GM18519 (cell line): ENCODE data around the gene RPS2.
A peak's percentile ranks its signal among the peaks of the same experiment; 100 is the strongest.

ENCODE experiments used
- ATAC-seq: cut with Tn5 transposase; IDR thresholded peaks from one replicate; pipeline ENCODE4 v1.9.1; 2021; ENCODE audit warnings: mild to moderate bottlenecking, moderate library complexity; ENCODE audit not compliant: unreplicated experiment, low FRiP score

Gene RPS2

DNA sequence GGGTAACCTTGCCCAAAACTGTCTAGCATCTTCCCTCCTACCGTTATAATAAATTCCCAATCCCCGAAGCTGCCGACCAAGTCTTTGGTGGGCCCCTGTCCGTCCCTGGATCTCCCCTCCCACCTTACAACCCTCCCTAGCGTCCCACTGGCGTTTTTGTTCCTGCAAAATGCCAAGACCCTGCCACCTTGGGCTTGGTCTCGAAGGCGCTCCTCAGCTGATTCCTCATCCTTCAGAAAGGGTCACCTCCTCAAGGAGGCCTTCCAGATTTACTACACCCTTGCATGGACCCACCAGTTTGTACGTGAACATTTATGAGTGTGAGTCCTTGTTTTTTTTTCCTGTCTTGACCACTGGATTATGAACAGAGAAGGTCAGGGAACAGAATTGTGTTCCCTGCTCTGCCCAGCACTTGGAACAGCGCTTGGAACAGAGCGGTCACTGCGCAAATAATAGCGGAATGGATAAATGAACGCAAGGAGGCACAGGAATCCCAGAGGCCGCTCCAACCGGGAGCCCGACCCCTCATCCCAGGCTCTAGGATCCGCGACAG, 18.4 kb upstream of the RPS2 start:
- no peak for ATAC-seq

DNA sequence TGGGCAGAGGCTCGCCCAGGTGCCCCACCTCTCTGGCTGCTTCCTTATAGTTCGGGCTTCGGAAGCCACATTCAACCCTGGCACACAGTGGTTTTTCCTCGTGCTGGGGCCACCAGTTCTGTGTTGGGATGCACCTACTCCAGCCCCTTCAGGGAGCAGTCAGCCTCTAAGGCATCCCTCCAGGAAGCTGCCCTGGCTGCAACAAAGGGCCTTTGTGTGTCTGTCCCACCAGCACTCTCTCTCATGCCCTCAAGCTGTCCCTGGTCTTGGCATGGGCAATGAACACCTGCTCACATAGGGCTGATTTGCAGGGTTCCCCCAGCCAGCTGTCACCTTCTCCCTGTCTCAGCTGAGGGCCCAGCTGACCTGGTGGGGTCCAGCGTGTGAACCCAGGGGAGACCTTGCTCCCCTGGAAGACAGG, 17.4 kb upstream of the RPS2 start:
- ATAC-seq, result no peak

DNA sequence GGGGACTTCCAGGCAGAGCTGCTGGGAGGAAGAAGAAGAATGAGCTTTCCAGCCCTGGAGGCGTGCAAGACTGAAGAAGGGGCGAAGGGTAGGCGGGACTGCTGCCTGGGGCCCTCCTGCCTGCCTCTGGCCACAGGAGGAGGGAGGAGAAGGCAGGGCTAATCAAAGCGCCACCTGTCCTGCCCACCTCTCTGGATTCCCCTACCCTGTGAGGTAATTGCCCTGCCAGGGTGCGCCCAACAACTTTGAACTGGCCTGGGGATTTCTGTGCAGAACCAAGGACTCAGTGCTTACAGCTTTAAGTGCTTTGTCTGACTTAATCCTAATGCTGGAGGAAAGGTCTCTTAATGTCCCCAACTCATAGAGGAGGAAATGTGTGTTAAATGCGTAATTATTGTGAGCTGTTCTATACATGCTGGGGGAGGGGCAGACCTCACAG, 16.8 kb upstream of the RPS2 start, which contains the start of gene NOXO1:
TSS of gene NOXO1 (minus strand) at position 72 of the 439 bp plus-strand sequence. CDS start 290 bp downstream, outside the sequence.
- ATAC-seq, result no peak

DNA sequence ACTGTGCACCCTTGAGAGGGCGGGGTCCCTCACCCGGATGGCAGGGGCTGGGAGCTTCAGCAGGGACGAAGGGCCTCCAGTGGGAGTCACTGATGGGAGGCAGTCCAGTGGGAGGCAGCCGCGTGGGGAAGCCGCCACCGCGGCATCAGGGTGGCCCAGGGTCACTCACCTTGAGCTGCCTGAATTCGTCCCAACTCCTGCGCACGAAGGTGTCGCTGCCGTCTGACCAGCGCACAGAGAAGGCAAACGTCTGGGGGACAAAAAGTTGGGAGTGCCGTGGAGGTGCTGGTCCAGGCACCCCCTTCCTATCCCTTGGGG, 16.1 kb upstream of the RPS2 start:
- no peak for ATAC-seq

DNA sequence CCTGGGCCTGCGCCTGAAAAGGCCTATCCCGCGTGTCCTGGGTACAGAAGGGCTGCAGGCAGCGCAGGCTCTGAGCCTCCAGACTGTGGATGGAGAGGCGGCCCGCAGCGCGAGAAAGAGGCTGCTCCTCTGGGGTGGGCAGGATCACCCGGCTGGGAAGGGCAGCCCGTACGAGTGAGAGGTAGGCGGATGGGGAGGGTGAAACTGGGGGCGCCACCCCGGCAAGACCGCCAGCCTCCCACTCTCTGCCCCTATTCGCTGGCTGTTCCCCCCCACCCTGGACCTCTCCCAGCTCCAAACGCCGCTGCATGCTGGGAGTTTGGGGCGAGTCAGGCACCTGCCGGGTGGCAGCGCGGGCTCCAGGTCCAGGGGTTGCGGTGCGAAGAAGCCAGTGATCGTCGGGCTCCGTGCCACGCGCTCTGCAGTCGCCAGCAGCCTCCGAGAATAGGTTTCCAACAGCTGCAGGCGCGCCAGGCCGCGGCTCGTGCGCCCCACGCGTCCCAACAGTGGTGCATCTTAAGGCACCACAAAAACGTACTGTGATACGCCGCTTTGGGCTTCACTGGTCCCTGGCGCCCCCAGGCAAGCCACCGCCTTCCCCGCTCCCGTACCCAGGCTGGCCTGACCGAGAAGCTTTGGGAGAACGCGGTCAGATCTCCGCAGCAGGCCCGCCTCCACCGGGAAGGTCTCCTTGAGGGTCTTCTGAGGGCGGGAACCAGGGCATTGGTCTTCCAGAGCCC, 15.6 kb upstream of the RPS2 start:
- no peak for ATAC-seq

DNA sequence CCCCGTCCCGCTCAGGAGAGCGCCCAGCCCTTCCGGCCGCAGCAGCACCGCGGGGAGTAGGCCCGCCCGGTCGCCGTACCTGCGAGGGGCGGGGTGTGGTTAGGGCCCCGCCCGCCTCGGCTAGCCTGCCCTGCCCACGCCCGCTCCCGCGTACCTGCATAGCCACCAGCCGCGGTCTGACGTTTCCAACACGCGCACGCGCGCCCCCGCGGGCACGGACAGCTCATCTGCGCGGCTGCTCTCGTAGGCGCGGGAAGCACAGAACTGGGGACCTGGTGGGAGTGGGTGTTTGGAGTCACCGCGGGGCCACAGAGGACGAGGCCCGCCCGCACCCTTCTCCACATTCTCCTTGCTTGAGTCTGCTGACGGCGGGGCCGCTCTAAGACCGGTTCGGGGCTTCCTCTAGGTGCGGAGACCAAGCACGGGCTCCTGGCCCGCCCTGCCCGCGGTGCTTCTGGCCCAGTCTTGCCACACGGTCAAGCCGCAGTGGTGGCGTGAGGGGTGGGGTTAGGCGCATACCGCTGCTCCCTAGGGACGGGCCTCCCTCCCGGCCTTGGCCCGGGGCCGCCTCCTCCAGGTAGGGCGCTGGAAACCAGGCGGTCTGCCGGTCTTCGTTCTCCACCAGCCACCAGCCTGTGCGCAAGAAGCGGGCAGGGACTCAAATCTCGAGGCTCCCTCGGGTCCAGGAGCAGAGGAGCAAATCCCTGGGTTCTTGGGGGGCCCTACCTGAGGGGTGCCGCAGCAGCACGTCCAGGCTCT, 14.8 kb upstream of the RPS2 start:
- ATAC-seq, result no peak

DNA sequence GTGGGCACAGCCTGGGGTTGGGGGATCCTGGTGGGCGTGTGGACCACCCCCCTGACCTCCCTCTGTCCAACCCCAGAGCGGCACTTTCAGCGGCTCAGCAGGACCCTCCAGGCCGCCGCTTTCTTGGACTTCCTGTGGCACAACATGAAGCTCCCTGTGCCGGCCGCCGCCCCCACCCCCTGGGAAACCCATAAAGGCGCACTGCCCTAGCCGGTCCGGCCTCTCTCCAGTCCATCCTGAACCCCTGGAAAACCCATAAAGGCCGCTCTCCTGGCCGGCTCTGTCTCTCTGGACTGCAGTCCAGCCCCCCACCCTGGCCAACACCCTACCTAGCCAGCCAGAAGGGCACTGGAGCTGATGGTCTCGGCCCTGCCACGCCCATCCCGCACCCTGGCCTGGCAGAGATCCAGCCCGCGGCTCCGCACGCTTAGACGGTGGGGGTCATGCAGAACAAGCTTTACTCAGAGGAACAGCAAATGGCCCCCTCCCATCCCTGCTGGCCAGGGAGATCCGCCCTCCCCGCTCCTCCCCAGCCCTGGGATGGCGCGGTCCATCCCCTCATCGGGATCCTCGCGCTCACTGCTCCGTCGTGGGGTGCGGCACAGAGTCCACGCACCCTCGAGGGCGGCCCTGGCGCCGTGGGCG, 14.0 kb upstream of the RPS2 start:
- ATAC-seq, result no peak

DNA sequence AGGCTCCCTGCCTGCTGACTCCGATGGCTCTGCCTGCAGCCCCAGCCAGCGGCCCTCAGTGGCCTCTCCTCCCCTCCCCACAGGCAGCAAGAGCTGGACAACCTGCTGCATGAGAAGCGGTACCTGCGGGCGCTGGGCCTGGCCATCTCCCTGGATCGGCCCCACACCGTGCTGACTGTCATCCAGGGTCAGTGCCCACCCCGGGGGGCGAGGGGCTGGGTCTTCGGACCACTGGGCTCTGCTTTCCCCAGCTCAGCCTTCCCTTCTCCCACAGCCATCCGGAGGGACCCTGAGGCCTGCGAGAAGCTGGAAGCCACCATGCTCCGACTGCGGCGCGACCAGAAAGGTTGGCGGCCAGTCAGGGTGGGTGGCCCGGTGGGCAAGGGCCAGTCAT, 13.2 kb upstream of the RPS2 start:
- ATAC-seq, result no peak

DNA sequence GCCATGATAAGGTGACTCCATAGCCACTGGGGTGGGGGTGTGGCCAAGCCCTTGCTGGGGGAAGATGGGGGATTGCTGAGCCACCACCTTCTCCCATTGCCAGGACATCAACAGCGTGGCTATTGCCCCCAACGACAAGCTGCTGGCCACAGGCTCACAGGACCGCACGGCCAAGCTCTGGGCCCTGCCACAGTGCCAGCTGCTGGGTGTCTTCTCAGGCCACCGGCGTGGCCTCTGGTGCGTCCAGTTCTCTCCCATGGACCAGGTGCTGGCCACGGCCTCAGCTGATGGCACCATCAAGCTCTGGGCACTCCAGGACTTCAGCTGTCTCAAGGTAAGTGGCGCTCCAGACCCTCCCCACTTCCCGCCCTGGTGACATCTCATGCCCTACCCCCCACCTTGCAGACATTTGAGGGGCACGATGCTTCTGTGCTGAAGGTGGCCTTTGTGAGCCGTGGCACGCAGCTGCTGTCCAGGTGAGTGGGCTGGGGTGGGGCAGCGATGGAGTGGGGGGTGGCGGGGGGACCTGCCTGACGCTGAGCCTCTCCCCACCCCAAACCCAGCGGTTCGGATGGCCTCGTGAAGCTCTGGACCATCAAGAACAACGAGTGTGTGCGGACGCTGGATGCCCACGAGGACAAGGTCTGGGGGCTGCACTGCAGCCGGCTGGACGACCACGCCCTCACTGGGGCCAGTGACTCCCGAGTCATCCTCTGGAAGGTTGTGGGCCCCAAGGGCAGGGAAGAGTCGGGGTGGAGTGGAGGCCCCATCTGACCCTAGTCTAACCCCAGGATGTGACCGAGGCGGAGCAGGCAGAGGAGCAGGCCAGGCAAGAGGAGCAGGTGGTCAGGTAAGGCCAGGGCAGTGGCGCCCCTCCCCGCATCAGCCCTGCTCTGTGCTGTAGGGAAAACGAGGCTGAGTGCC, 12.6 kb upstream of the RPS2 start:
- ATAC-seq, result no peak

DNA sequence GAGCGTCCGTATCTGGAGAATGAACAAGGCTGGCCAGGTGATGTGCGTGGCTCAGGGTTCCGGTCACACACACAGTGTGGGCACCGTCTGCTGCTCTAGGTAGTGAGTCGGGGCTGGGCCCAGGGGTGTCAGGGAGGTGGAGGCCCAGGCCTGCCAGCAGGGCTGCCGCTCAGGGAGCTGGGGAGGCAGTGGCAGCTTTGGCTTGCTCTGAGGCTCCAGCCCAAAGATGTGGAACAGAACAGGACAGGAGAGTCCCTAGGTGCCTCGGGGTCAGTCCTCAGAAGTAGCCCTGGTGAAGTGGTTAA, 11.5 kb upstream of the RPS2 start:
- ATAC-seq, result no peak

DNA sequence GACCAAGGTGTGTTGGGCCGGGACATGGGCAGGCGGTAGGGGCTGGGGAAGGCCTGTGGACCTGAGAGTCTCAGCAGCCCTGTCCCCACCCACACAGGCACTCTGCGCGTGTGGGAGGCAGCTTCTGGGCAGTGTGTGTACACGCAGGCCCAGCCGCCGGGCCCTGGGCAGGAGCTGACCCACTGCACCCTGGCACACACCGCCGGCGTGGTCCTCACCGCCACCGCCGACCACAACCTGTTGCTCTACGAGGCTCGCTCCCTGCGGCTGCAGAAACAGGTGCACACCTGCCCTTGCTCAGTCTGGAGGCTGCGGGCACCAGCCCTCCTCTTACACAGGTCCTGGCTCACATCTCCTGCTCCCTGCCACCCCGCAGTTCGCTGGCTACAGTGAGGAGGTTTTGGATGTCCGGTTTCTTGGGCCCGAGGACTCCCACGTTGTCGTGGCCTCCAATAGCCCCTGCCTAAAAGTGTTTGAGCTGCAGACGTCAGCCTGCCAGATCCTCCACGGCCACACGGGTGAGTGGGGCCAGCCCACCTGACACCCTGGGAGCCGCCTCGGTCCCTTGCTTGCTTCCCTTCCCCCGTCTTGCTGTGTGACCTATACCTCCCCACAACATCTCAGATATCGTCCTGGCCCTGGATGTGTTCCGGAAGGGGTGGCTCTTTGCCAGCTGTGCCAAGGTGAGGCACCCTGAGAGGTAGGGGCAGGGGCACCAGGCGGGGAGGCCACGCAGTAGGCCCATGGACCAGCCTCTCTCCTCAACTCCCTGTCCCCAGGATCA, 11.0 kb upstream of the RPS2 start:
- no peak for ATAC-seq

DNA sequence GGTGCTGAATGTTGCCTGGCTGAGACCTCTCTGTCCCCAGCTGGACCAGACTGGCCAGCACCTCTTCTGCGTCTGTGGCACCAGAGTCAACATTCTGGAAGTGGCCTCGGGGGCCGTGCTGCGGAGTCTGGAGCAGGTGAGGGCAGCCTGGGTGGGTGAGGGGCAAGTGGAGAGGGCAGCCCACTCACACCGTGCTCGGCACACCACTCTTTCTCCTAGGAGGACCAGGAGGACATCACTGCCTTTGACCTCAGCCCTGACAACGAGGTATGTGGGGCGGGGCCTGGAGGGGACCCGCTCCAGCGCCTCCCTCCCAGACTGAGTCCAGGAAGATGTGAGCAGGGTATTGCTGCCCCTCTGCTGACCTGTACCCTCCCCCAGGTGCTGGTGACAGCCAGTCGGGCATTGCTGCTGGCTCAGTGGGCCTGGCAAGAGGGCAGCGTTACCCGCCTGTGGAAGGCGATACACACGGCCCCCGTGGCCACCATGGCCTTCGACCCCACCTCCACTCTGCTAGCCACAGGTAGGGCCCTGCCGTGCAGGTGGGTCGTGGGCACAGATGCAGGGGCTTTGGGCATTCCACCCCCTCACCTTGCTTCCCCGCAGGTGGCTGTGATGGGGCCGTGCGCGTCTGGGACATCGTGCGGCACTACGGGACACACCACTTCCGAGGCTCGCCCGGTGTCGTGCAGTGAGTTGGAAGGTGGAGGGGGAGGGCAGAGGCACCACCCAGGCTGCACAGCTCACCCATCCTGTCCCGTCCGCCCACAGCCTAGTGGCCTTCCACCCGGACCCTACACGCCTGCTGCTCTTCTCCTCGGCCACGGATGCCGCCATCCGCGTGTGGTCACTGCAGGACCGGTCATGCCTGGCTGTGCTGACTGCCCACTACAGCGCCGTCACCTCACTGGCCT, 9.8 kb upstream of the RPS2 start:
- ATAC-seq, result no peak

DNA sequence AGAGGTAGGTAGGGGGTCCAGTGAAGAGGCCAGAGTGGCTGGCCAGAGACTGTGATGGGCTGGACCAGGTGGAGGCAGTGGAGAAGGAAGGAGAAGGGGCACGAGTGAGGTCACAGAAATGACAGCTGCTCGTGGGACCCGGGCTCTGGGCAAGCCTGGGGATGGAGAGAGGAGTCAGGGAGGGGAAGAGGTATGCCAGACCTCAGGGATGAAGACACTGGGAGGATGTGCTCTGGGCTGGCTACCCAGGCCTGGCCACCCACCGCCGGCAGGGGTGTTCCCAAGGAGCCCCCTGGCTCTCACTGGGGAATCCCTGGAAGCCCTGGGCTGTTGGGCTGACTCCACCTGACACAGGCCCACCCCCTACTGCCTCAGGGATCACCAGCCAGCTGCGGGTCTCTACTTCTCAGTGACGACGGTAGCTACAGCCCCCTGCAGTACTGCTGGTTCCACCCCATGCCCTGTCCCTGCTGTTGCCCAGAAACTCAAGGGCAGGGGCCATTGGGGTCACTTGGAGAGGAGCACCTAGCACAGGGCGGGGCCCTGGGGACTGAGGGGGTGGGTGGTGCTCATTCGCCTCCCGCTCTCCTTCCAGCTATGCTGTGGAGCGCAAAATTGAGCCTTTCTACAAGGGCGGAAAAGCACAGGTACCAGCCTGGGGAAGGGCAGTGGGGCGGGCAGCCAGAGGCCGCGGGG, 9.0 kb upstream of the RPS2 start:
- no peak for ATAC-seq

DNA sequence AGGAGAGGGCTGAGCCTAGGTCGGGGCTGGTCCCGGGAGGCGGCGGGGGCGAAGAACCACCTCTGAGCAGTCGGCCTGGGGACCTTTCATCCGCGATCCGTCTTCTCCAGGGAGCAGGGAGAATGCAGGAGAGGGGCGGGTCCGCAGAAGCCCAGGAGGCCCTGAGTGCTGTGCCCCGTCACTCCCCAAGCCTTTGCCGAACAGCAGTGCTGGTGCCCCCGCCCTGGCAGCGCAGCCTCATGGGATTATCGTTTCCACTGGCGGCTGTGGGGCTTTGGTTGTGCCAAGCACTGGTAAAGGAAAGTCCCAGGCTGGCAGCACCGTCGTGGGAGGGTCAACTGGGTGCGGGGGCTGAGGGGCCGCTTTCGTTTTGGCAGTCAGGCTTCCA, 7.9 kb upstream of the RPS2 start:
- ATAC-seq, result no peak

DNA sequence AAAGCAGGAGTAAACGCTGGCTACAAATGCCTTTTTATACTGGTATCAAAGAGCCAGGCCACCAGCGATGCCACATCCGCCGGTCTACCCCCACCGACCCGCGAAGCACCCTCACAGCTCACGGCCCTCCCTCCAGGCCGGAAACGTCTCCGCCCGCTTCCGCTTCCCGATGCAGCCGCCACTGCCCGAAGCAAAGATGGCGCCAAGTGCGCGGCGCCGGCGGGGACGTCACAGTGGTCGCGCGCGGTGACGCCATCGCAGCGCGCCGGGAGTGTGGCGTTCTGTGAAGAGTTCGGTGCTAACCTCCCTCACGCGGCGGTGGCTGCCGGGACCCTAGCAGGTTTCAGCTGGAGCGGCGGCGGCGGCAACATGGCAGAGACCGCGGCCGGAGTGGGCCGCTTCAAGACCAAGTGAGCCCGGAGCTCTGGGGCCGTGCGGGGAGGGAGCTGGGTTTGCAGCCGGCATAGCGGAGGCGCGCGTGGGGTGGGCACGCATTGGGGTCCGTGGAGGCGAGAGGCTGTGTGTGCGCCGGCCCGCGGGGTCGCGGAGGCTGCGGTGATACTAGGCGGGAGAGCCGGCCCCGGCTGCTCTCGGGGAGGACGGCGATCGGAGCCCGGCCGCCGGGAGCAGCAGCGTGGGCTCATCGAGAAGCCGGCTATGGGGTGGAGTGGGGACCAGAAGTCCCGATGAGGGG, 7.3 kb upstream of the RPS2 start, which contains the start of gene TBL3:
TSS of gene TBL3 (plus strand) at position 258 of the 694 bp plus-strand sequence. CDS start at position 370, 112 bp downstream.
- ATAC-seq, result peak; percentile 54

DNA sequence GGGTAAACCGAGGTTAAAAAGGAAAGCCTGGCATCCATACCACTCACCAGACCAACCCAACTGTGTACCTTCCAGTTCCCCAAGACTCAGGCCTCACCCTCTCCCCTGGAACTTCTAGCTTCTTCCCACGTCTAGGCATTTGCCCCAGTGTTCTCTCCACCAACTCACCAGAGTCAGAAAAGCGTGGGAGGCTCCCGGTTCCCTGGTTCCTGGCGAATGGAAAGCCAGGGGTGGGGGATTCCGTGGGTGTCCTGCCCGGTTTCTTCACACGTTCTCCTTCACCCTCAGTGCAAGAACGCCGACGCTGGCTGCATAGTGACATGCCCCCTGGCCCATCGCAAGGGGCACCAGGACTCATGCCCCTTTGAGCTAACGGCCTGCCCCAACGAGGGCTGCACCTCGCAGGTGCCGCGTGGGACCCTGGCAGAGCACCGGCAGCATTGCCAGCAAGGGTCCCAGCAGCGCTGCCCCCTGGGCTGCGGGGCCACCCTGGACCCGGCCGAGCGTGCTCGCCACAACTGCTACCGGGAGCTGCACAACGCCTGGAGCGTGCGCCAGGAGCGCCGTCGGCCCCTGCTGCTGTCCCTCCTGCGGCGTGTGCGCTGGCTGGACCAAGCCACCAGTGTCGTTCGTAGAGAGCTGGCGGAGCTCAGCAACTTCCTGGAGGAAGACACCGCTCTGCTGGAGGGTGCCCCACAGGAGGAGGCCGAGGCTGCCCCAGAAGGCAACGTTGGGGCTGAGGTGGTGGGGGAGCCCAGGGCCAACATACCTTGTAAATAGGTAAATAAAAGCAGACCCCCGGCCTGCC, 3.7 kb upstream of the RPS2 start:
- ATAC-seq, result no peak

DNA sequence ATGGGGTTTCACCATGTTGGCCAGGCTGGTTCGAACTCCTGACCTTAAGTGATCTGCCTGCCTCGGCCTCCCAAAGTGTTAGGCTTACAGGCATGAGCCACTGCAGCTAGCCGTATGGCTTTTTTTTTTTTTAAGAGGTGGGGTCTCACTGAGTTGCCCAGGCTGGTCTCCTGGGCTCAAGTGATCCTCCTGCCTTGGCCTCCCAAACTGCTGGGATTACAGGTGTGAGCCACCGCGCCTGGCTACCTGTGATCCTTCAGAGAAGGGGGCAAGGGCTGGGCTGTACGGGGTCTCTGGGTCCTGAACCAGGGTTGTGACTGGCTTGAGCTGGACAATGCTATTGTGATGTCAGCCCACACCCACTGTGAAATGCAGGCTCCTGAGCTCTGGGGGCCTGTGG, 1.8 kb upstream of the RPS2 start, which contains the start of gene RNF151:
TSS of gene RNF151 (plus strand) at position 397 of the 400 bp plus-strand sequence. CDS start 26 bp downstream, outside the sequence.
- ATAC-seq, result no peak
